ENCODE measurements around the gene CD300LF.

GRCh38 chr17:74761931-74762330 is 49.2 kb upstream of the CD300LF start:
- TF ChIP-seq POLR2A (IDR thresholded peaks at IDR 0.05): no peak
- TF ChIP-seq CTCF (IDR thresholded peaks at IDR 0.05): no peak
